HG03378 (cell line): ENCODE results near the gene ILDR2.

Source experiments
- ATAC-seq: cut with Tn5 transposase; IDR thresholded peaks from one replicate; pipeline ENCODE4 v1.9.1; 2021; ENCODE audit warnings: mild to moderate bottlenecking, moderate library complexity; ENCODE audit not compliant: unreplicated experiment

ILDR2 gene

GRCh38 chr1:166971252-166971651, 4.1 kb downstream of the ILDR2 start:
- ATAC-seq = no peak

- ATAC-seq = peak; percentile 73
Observed at GRCh38 chr1:166969074-166969677, 6.2 kb downstream of the ILDR2 start.

DNA sequence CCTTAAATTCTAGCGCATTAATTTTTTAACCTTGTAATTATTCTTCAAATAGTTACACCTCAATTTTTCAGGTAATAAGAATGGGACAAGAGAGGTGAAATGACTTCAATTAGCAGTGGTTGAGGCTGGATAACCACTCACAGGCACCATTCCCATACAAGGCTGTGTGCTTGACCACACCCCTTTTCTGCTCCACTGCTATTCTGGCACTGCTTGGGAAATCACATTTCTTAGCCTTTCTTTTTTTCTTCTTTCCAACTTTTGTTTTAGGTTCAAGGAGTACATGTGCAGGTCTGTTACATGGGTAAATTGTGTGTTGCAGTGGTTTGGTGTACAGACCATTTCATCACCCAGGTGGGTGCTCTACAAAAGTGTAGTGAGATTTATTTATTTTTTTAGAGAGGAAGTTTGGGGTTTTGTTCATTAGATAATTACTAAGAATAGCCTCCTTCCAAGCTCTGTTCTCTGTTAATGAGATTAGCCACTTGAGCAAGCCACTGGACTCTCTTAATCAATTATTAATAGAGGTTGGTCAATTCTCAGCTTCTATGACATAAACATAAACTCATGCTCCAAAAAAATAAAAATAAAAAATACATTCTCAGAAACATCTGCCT, 14.4 kb downstream of the ILDR2 start:
- ATAC-seq = no peak

DNA sequence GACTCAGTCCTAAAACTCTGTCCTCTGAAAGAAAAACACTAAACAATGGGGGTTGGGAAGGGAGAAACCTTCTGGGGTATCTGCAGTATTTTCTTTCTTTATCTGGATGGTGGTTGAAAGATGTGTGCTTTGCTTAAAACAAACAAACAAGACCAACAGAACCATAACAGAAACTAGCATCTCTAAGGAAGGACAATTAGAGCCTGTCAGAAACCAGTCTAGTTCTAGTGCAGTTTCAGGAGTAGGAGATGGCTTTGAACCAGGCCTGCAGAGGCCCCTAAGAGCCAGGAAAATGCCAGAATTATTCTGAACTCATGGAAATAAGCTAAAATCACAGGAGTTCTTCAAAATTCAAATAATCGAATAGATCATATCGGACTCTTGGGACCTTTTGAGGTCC, 18.5 kb downstream of the ILDR2 start:
- no peak for ATAC-seq

DNA sequence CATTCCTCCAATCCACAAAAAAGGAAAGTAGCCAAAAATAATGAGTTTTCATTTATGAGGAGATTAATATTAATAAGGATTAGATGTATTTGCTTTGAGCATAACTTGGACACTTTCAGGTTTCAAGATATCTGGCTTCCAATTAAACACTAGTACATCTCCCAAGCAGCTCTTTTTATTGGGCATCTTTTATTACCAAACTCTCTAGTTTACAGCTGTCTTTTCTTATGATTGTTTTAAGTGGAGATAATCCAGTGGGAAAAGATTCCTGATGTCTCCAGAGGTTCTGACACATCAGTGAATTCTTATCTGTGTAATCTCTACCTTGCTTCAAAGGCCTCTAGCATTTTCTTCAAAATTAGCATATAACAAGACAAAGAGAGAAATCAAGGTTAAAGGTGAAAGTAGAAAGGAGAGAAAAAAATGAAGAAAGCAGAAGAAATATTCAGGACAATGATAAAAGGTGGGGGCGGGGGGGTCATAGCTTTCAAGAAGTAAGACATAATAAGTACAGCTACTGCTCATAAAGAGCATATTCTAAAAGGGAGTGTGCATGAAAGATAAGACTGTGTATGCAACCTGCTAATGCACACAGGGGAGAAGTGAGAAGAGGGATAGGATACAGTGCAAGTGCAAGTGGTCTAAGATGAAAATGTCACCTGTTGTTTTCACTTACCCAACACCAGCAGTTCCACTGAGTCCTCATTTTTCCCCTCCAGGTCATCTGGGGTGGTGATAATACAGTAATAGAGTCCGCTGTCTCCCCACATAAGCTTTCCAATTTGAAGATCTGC, 19.1 kb downstream of the ILDR2 start:
- no peak for ATAC-seq

GRCh38 chr1:166953491-166953890, 21.8 kb downstream of the ILDR2 start:
- ATAC-seq = no peak

DNA sequence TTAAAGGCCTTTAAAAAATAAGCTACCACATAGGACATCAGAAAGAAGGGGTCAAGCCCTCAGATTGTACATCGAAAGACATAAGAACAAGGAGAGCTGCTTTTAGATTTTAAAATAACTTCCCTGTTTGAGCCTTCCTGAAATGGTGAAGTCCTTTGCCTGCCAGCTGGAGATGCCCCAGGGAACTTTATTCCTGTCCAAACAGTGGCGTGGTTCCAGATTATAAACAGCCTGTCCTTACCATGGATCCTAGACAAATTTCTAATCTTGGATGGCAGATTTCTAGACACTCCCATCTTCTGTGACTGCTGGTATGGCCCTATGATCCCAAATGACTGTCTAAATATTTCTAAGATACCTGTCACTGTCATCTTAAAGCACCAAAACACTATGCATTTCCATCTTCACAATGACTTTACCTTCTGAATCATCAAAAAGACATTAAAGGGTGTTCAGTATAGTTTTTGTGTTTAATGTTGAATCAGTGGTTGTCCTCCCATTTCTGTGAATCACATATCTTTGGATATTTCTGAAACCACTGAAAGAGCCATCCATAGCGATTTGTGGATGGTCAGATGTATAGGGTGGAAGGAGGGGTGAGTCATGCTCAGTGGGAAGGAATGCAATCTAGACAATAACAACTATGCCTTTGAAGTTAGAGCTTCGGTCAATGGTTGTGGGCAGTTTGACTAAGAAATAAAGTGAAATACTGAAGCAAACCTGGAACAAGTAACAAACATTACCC, 23.2 kb downstream of the ILDR2 start:
- no peak for ATAC-seq

DNA sequence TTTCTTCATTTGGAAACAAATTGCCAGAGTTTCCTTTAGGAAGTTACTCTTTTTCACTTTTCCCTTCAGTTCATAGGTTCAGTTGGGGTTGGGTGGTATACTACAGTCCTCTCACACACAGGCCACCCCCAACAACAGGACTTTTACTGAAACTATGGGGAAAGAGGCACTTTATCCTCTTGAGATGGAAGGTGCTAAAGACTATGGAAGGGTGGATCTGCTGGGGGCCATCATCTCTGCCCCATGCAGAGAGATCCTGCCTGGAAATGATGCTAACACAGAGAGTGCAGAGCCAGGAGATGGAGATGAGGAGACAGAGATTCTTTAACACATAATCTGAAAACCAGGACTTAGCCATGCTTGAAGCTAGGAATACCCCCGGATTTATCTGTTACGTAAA, 24.3 kb downstream of the ILDR2 start:
- ATAC-seq = no peak

DNA sequence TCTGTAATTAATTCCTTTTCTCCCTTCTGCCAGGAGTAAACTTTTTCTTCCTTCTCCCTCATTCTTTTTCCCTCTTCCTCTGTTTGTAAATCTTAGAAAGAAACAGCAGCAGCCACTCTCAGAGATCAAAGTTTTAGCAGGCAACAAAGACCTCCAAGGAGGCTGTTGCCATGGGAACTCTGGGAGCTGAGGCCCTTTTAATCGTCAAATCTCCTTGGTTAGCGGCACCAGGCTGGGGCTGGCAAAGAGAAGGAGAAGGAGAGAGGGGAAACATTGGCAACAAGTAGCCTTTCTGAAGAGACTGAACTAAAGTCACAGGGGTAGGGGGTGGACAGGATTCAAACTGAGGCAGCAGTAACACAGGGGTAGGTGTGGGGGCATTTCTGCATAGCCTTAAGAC, 25.2 kb downstream of the ILDR2 start:
- ATAC-seq = no peak

- no peak for ATAC-seq
Observed at GRCh38 chr1:166948856-166949350, 26.4 kb downstream of the ILDR2 start.

DNA sequence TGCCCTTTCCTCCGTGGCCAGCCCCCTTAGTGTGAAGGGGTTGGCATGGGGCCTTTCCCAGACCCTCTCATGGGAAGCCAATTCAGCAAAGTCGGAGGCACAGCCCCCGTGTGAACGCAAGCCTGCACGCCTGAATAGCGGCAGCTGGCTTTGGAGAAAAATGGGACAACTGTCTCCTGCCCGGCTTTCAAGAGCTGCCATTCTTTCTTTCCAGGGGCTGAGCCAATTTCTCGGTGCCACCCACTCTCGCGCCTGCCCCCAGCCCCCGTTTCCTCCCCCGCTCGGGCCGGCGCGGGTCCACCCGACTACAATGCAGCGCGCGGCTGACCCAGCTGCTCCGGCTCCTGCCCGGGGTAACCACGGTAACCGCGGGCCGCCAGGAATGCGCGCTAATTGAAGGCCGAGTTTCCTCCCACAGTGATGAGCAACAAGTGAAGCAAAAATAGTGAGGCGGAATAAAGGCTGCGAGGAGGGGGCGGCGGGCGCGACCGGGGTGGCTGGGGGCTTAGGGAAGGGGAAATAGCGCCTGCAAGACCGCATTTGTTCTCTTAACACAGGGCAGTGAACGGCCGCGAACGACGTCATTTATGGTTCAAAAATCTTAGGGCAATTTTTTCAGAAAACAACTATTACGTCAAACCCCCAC, 27.8 kb downstream of the ILDR2 start:
- ATAC-seq = no peak

- ATAC-seq = no peak
Observed at GRCh38 chr1:166944186-166944967, 31.0 kb downstream of the ILDR2 start.

- no peak for ATAC-seq
Observed at GRCh38 chr1:166939741-166940375, 35.5 kb downstream of the ILDR2 start.

- ATAC-seq = no peak
Observed at GRCh38 chr1:166937962-166938361, 37.4 kb downstream of the ILDR2 start.

- ATAC-seq = no peak
Observed at GRCh38 chr1:166937329-166937728, 38.0 kb downstream of the ILDR2 start.

- ATAC-seq = peak; percentile 72
Observed at GRCh38 chr1:166933633-166934032, 41.7 kb downstream of the ILDR2 start.

- peak; percentile 18 for ATAC-seq
Observed at GRCh38 chr1:166933140-166933539, 42.2 kb downstream of the ILDR2 start.

DNA sequence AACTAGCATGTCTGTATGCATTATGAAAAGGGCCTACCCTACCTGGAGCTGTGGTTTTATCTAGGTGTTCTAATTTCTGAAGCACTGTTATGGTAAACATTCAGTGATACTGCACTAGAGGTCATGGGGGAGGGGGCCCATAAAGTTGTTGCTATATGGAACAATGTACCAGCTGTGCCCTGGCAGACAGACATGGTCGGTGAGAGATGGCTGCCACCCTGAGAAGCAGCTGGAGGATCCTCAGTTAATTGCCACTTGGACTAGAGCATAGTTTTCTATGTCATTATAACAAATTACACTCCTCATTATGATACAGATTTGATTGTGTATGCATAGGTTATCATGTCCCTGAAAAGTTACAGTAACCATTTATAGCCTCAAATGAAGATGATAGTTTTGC, 45.4 kb downstream of the ILDR2 start:
- ATAC-seq = no peak

DNA sequence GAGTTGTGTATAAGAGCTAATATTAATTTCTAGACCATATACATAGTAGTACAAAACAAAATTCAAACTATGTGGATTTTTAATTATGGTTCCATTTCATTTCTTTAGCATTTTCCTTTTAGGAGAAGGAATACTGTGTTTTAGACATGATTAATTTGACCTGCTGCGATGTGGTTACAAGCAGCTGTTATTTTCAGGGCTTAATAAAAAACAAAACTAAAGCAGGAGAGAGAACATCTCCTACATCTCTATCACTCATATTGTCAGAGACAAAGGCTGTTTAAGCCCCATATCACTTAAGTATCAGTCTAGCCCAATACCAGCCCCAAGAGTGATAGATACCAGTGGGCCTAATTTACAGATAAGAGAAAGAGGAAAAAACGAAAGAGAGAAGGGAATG, 47.6 kb downstream of the ILDR2 start:
- no peak for ATAC-seq
